MCF 10A (cell line): Measurements from ENCODE around the gene GABRA5. TPM values are rescaled to one million over a fixed set of nuclear protein-coding genes. Genes with fewer than 3 reads are reported as not detected.

Source experiments
- BruUV-seq: library from RNA; stranded (reverse); fragments of 400-500 nt; replicated peaks from 2 replicates; lab custom pipeline; 2021; lab: Mats Ljungman, UMichigan
- CTCF ChIA-PET: fragments of 300-600 bp; sonication (Branson Sonifier 250); formaldehyde crosslinking; extraction: SDS; loops from one replicate; lab custom pipeline; 2021; ENCODE audit warnings: antibody characterized with exemption, inconsistent platforms; lab: Yijun Ruan, JAX
- POLR2A ChIA-PET: fragments of 300-600, 350-650 bp; sonication (Branson Sonifier 250); formaldehyde crosslinking; extraction: SDS; loops from one replicate; lab custom pipeline; 2020; ENCODE audit warnings: antibody characterized with exemption, inconsistent platforms; lab: Yijun Ruan, JAX
- DNase-seq: peaks from one replicate; pipeline ENCODE4 v3.0.0-alpha.2; 2018; ENCODE audit not compliant: unreplicated experiment
- H3K27ac Mint-ChIP-seq: one replicate; pipeline ENCODE4 v1.8.0; 2022; ENCODE audit warnings: mild to moderate bottlenecking, low read depth, mixed read lengths; ENCODE audit not compliant: unreplicated experiment
- H3K27me3 Mint-ChIP-seq: one replicate; pipeline ENCODE4 v1.8.0; 2022; ENCODE audit warnings: mixed read lengths; ENCODE audit not compliant: insufficient read depth, unreplicated experiment
- H3K36me3 Mint-ChIP-seq: one replicate; pipeline ENCODE4 v1.8.0; 2022; ENCODE audit warnings: mild to moderate bottlenecking, moderate library complexity, mixed read lengths; ENCODE audit not compliant: insufficient read depth, unreplicated experiment
- H3K4me1 Mint-ChIP-seq: one replicate; pipeline ENCODE4 v1.8.0; 2022; ENCODE audit warnings: mixed read lengths; ENCODE audit not compliant: insufficient read depth, unreplicated experiment
- H3K4me3 Mint-ChIP-seq: one replicate; pipeline ENCODE4 v1.8.0; 2022; ENCODE audit warnings: mild to moderate bottlenecking, moderate library complexity, mixed read lengths; ENCODE audit not compliant: unreplicated experiment
- H3K9me3 Mint-ChIP-seq: one replicate; pipeline ENCODE4 v1.8.0; 2022; ENCODE audit warnings: mixed read lengths; ENCODE audit not compliant: unreplicated experiment
- CTCF ChIP-seq: fragments of 200-600 bp; IDR thresholded peaks from one replicate; pipeline ENCODE4 v1.8.0; 2022; ENCODE audit warnings: antibody characterized with exemption, mild to moderate bottlenecking; ENCODE audit not compliant: unreplicated experiment
- intact Hi-C: fragments of 100-400 bp; cut with micrococcal nuclease; formaldehyde crosslinking; loops from 2 replicates; pipeline ENCODE4 v1.14.1; 2022
- total RNA-seq: library from RNA; stranded (reverse); gene quantifications from 2 replicates; pipeline ENCODE4 v1.2.3, GENCODE V29; 2022

GABRA5 gene
- total RNA-seq, 1 experiment from 2014 or later, result not detected

DNA sequence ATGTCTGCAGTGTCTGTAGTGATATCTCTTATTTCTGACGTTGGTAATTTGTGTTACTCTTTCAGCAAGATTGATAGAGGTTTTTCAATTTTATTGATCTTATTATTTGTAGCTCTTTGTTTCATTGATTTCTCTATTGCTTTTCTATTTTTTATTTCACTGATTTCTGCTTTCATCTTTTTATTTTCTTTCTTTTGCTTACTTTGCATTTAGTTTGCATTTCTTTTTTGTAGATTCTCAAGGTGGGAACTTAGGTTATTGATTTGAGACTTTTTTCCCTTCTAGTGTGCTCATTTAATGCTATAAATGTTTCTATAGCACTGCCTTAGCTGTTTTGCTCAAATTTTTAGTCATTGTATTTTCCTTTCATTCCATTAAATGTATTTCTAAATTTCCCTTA is 54.6 kb downstream of the GABRA5 start:
- ChIA-PET POLR2A (no interaction called here), CTCF (no interaction called here)
- DNase-seq, result no peak
- intact Hi-C loops, result no loop called here
- no TSS peak for BruUV-seq
- Mint-ChIP-seq H3K9me3 (peaks cover 10% of the 10 kb centered on the region), H3K27ac (no peak overlapping the region), H3K4me1 (no peaks in the 10 kb centered on the region), H3K27me3 (no peaks in the 10 kb centered on the region), H3K36me3 (no peaks in the 10 kb centered on the region), H3K4me3 (no peak overlapping the region)
- no peak for TF ChIP-seq CTCF

DNA sequence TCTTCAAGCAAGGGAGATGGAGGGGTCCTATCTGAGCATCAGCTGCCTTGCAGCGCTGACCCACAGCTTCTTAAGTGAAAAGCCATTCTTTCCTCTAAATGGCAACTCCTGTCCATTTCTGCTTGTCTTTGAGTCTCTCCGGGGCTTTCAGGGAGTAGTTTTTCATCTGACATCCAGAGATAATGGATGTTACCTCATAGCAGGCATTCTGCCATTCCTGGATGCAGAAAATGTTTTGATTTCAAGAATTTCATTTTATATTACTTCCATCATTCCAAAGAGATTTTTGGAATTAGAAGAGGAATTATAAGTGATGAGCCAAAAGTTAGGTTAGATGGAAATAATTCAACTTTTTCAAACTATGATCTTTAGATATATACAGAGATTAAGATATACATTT is 59.2 kb downstream of the GABRA5 start:
- no TSS peak for BruUV-seq
- POLR2A ChIA-PET, result no interaction called here
- peaks cover 19% of the 10 kb centered on the region for H3K9me3 Mint-ChIP-seq
- no peak for DNase-seq
- no peaks in the 10 kb centered on the region for H3K36me3 Mint-ChIP-seq
- no peaks in the 10 kb centered on the region for H3K27me3 Mint-ChIP-seq
- no peak overlapping the region for H3K4me3 Mint-ChIP-seq
- CTCF ChIA-PET, result no interaction called here
- no peaks in the 10 kb centered on the region for H3K4me1 Mint-ChIP-seq
- intact Hi-C loops, result no loop called here
- TF ChIP-seq CTCF, result no peak
- no peak overlapping the region for H3K27ac Mint-ChIP-seq

GRCh38 chr15:26928051-26928450 is 61.2 kb downstream of the GABRA5 start:
- TF ChIP-seq CTCF, result no peak
- peaks cover 31% of the 10 kb centered on the region for H3K9me3 Mint-ChIP-seq
- no peaks in the 10 kb centered on the region for H3K27me3 Mint-ChIP-seq
- H3K4me3 Mint-ChIP-seq, result no peak overlapping the region
- intact Hi-C loops, result no loop called here
- ChIA-PET POLR2A (no interaction called here), CTCF (interaction anchor here (1.1 kb wide), 1 partner anchor 9 kb away, joined by 5 read pairs; no protein-coding TSS in a partner anchor)
- no peak for DNase-seq
- BruUV-seq, result no TSS peak
- no peak overlapping the region for H3K27ac Mint-ChIP-seq
- peaks cover 4% of the 10 kb centered on the region for H3K36me3 Mint-ChIP-seq
- no peaks in the 10 kb centered on the region for H3K4me1 Mint-ChIP-seq

- TF ChIP-seq CTCF, result no peak
- Mint-ChIP-seq H3K27ac (no peak overlapping the region), H3K36me3 (peaks cover 6% of the 10 kb centered on the region), H3K4me3 (no peak overlapping the region), H3K9me3 (peaks cover 29% of the 10 kb centered on the region), H3K4me1 (no peaks in the 10 kb centered on the region), H3K27me3 (no peaks in the 10 kb centered on the region)
- BruUV-seq, result no TSS peak
- POLR2A ChIA-PET, result no interaction called here
- CTCF ChIA-PET, result no interaction called here
- intact Hi-C loops, result no loop called here
- DNase-seq, result no peak
Measured at GRCh38 chr15:26929588-26929987, 62.7 kb downstream of the GABRA5 start.
